ENCODE results near the gene ATG7. TPM values are rescaled to one million over a fixed set of nuclear protein-coding genes. Genes with fewer than 3 reads are reported as not detected.

The ATG7 gene
- total RNA-seq, 3 donors from 2014 or later (not counting 1 experiment from before 2014, with no cell fraction given), result 55.3 to 72.9 (median 68.6) TPM

DNA sequence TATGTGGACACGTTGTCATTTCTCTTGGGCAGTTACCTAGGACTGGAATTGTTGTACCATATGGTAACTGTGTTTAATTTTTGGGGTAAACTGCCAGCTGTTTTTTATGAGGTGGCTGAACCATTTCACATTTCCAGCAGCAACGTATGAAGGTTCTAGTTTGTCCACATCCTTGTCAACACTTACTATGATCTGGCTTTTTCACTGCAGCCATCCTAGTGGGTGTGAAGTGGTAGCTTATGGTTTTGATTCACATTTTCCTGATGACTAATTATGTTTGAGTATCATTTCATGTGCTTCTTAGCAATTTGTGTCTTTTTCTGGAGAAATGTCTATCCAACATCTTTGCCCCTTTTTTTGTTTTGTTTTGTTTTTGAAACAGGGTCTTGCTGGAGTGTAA lies 275.3 kb downstream of the ATG7 start:
- WGBS (ENCODE audit: insufficient coverage), result 83% methylated on average over 2 of the region's 2 CpGs
- no peaks in the 10 kb centered on the region for H3K27me3 ChIP-seq (ENCODE audit: control insufficient read depth, insufficient read depth, low read length)
- H3K9me3 ChIP-seq (ENCODE audit: control insufficient read depth, insufficient read depth, low read length), result no peaks in the 10 kb centered on the region
- intact Hi-C loops (cut with micrococcal nuclease), result no loop called here
- ATAC-seq (no peak), DNase-seq (no peak)
- no peak overlapping the region for H3K27ac ChIP-seq (ENCODE audit: low read length)
- Mint-ChIP-seq H3K4me3 (no peak overlapping the region), H3K4me1 (peaks cover 20 to 29% of the 10 kb centered on the region in 2 donors), H3K9me3 (no peaks in the 10 kb centered on the region), H3K36me3 (no peaks in the 10 kb centered on the region), H3K27me3 (ENCODE audit: low read depth in 2 of 2) (no peaks in the 10 kb centered on the region), H3K27ac (no peak overlapping the region)
- H3K4me1 ChIP-seq (ENCODE audit: control insufficient read depth, insufficient read depth, low read length), result peaks cover 5% of the 10 kb centered on the region
- TF ChIP-seq, protein P1, sequence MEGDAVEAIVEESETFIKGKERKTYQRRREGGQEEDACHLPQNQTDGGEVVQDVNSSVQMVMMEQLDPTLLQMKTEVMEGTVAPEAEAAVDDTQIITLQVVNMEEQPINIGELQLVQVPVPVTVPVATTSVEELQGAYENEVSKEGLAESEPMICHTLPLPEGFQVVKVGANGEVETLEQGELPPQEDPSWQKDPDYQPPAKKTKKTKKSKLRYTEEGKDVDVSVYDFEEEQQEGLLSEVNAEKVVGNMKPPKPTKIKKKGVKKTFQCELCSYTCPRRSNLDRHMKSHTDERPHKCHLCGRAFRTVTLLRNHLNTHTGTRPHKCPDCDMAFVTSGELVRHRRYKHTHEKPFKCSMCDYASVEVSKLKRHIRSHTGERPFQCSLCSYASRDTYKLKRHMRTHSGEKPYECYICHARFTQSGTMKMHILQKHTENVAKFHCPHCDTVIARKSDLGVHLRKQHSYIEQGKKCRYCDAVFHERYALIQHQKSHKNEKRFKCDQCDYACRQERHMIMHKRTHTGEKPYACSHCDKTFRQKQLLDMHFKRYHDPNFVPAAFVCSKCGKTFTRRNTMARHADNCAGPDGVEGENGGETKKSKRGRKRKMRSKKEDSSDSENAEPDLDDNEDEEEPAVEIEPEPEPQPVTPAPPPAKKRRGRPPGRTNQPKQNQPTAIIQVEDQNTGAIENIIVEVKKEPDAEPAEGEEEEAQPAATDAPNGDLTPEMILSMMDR (IDR thresholded peaks at IDR 0.05), result no peak
- H3K36me3 ChIP-seq (ENCODE audit: control insufficient read depth, insufficient read depth, low read length), result no peaks in the 10 kb centered on the region
- no peak overlapping the region for H3K4me3 ChIP-seq (ENCODE audit: low read length)

DNA sequence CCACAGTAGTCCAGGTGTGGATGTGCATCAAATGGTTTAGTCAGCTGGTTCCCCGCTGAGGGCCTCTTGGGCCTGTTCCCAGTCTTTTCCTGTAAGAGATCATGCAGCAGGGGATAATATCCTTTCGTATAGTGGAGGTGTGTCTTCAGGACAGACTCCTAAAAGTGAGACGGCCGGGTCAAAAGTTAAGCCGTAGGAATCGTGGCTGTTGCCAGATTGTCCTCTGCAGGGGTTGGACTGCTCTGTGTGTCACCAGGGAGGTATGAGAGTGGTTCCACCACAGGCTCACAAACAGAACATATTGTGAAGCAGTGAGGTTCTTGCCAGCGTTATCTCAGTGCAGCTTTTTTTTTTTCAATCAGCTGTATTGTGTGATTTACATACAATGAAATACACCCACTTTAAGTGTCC lies 276.5 kb downstream of the ATG7 start:
- H3K36me3 ChIP-seq (ENCODE audit: control insufficient read depth, insufficient read depth, low read length), result peaks cover 2% of the 10 kb centered on the region
- no peak for ATAC-seq
- TF ChIP-seq, protein P1 (IDR thresholded peaks at IDR 0.05), result no peak
- Mint-ChIP-seq H3K27me3 (ENCODE audit: low read depth in 2 of 2) (no peaks in the 10 kb centered on the region), H3K9me3 (no peaks in the 10 kb centered on the region), H3K4me3 (no peak overlapping the region), H3K4me1 (peaks cover 20 to 32% of the 10 kb centered on the region in 2 donors), H3K36me3 (no peaks in the 10 kb centered on the region), H3K27ac (no peak overlapping the region)
- no peaks in the 10 kb centered on the region for H3K27me3 ChIP-seq (ENCODE audit: control insufficient read depth, insufficient read depth, low read length)
- 80% methylated on average over 7 of the region's 7 CpGs for WGBS (ENCODE audit: insufficient coverage)
- H3K4me1 ChIP-seq (ENCODE audit: control insufficient read depth, insufficient read depth, low read length), result peaks cover 5% of the 10 kb centered on the region
- intact Hi-C loops (cut with micrococcal nuclease), result no loop called here
- H3K4me3 ChIP-seq (ENCODE audit: low read length), result no peak overlapping the region
- no peaks in the 10 kb centered on the region for H3K9me3 ChIP-seq (ENCODE audit: control insufficient read depth, insufficient read depth, low read length)
- DNase-seq, result no peak
- H3K27ac ChIP-seq (ENCODE audit: low read length), result no peak overlapping the region

DNA sequence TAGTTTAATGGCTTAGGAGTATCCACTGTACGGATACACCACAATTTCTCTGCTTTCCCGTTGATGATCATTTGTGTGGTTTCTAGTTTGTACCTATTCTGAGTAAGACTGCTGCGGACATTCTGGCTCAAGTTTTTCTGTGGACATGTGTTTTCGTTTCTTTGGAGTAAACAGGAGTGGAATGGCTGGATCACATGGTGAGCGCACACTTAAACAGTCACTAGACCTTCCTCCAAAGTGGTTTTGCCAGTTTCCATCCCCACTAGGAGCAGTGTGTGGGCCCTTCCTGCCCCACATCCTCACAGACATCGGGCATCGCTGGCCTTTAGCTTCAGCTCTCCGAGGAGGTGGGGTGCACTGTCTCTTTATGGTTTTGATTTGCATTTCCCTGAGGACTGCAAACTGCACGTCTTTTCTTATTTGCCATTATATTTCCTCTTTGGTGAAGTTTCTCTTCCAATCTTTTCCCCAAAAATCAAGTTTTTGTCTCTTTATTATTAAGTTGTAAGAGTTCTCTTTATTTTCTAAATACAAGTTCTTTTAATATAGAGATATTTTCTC lies 277.5 kb downstream of the ATG7 start:
- Mint-ChIP-seq H3K9me3 (no peaks in the 10 kb centered on the region), H3K27ac (no peak overlapping the region), H3K27me3 (ENCODE audit: low read depth in 2 of 2) (no peaks in the 10 kb centered on the region), H3K4me1 (peaks cover 20 to 32% of the 10 kb centered on the region in 2 donors), H3K4me3 (no peak overlapping the region), H3K36me3 (no peaks in the 10 kb centered on the region)
- Histone ChIP-seq H3K27me3 (ENCODE audit: control insufficient read depth, insufficient read depth, low read length) (no peaks in the 10 kb centered on the region), H3K4me3 (ENCODE audit: low read length) (no peak overlapping the region), H3K27ac (ENCODE audit: low read length) (no peak overlapping the region), H3K9me3 (ENCODE audit: control insufficient read depth, insufficient read depth, low read length) (no peaks in the 10 kb centered on the region), H3K36me3 (ENCODE audit: control insufficient read depth, insufficient read depth, low read length) (peaks cover 10% of the 10 kb centered on the region), H3K4me1 (ENCODE audit: control insufficient read depth, insufficient read depth, low read length) (no peaks in the 10 kb centered on the region)
- no peak for DNase-seq
- ATAC-seq, result no peak
- intact Hi-C loops (cut with micrococcal nuclease), result no loop called here
- WGBS (ENCODE audit: insufficient coverage), result 78% methylated on average over 9 of the region's 9 CpGs
- TF ChIP-seq, protein P1 (IDR thresholded peaks at IDR 0.05), result no peak

DNA sequence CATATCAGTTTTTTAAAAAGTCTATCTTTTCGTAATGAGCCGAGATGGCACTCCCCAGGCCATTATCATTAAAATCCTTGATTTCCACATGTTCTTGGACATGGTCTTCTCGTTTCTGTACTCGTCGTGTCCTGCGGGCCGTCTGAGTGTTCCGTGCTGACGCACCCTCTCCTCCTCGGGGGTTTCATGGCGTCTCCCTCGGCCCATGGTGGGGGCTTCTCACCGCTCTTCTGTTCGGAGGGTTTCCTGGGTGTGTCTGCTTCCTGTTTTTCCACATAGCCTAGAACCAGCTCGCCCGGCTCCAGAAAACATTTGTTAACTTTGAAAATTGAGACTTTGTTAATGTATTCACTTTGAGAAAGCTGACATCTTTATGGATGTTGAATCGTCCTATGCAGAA lies 278.8 kb downstream of the ATG7 start:
- Mint-ChIP-seq H3K27me3 (ENCODE audit: low read depth in 2 of 2) (no peaks in the 10 kb centered on the region), H3K27ac (peak overlapping the region in 1 of 2 donors; percentile 56), H3K9me3 (no peaks in the 10 kb centered on the region), H3K36me3 (no peaks in the 10 kb centered on the region), H3K4me1 (peaks cover 20 to 26% of the 10 kb centered on the region in 2 donors), H3K4me3 (no peak overlapping the region)
- Histone ChIP-seq H3K4me1 (ENCODE audit: control insufficient read depth, insufficient read depth, low read length) (no peaks in the 10 kb centered on the region), H3K9me3 (ENCODE audit: control insufficient read depth, insufficient read depth, low read length) (no peaks in the 10 kb centered on the region), H3K27ac (ENCODE audit: low read length) (no peak overlapping the region), H3K27me3 (ENCODE audit: control insufficient read depth, insufficient read depth, low read length) (no peaks in the 10 kb centered on the region), H3K36me3 (ENCODE audit: control insufficient read depth, insufficient read depth, low read length) (peaks cover 22% of the 10 kb centered on the region), H3K4me3 (ENCODE audit: low read length) (no peak overlapping the region)
- 79% methylated on average over 17 of the region's 17 CpGs for WGBS (ENCODE audit: insufficient coverage)
- DNase-seq (no peak), ATAC-seq (no peak)
- intact Hi-C loops (cut with micrococcal nuclease), result no loop called here
- TF ChIP-seq, protein P1 (IDR thresholded peaks at IDR 0.05), result no peak

Measured in natural killer cell (primary cell).